Lower lobe of right lung (tissue), 2 donors: Measurements from ENCODE around the gene RHBDD3. TPM values are rescaled to one million over a fixed set of nuclear protein-coding genes. Genes with fewer than 3 reads are reported as not detected.

Experiments
- ATAC-seq, 2 donors: fragments of 200-7000 bp; cut with Tn5 transposase; one replicate each; pipeline ENCODE4 v1.9.1; 2020 to 2022; ENCODE audit warnings: mild to moderate bottlenecking in 2 of 2, moderate library complexity in 2 of 2
- DNase-seq: peaks from one replicate; pipeline ENCODE4 v3.0.0-alpha.2; 2020
- H3K27ac ChIP-seq: fragments of 200-600 bp; one replicate; pipeline ENCODE4 v1.8.0; 2022
- H3K27me3 ChIP-seq: fragments of 200-600 bp; one replicate; pipeline ENCODE4 v1.8.0; 2022; ENCODE audit warnings: low read depth
- H3K36me3 ChIP-seq: fragments of 200-600 bp; one replicate; pipeline ENCODE4 v1.8.0; 2022; ENCODE audit warnings: mild to moderate bottlenecking
- H3K4me1 ChIP-seq: fragments of 200-600 bp; one replicate; pipeline ENCODE4 v1.8.0; 2022
- H3K4me3 ChIP-seq: fragments of 200-600 bp; one replicate; pipeline ENCODE4 v1.8.0; 2022; ENCODE audit warnings: mild to moderate bottlenecking
- H3K9me3 ChIP-seq: fragments of 200-600 bp; one replicate; pipeline ENCODE4 v1.8.0; 2022
- CTCF ChIP-seq: fragments of 200-600 bp; IDR thresholded peaks from one replicate; pipeline ENCODE4 v1.8.0; 2022; ENCODE audit warnings: antibody characterized with exemption, mild to moderate bottlenecking
- intact Hi-C: fragments of 100-400 bp; cut with DNase I; formaldehyde crosslinking; loops from one replicate; pipeline ENCODE4 v1.11.0; 2022
- total RNA-seq: library from RNA; stranded (reverse); fragmentation: NEBNext Ultra II Directional; extraction: Animal tissue kit (Norgen Biotek cat#: 25700); gene quantifications from one replicate; pipeline ENCODE4 v1.2.1, GENCODE V29; 2021
- donor health status: DM: no; HTN: yes; CAD: no; lungs with severe emphysema.

The RHBDD3 gene
- total RNA-seq, 1 donor from 2014 or later = 16.4 TPM

DNA sequence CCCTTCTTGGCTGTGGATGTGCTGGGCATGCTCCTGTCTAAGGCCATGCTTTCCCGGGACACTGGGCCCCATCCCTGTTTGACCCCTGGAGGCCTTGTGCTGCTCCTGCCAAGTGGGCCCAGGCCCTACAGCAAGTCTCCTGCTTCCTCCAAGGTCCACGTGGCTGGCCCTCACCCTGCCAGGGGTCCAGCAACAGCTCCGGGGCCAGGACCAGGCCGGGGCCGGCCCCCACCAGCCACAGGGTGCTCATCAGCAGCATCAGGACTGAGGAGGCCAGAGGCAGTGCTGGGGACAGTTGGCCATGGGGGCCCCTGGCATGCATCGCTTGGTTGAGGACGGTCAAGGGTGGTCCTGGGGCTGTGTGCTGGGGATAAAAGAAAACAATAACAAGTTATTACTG is 2.5 kb downstream of the RHBDD3 start:
- TF ChIP-seq CTCF = no peak
- intact Hi-C loops = no loop called here
- H3K4me1 ChIP-seq = peaks cover 23% of the 10 kb centered on the region

DNA sequence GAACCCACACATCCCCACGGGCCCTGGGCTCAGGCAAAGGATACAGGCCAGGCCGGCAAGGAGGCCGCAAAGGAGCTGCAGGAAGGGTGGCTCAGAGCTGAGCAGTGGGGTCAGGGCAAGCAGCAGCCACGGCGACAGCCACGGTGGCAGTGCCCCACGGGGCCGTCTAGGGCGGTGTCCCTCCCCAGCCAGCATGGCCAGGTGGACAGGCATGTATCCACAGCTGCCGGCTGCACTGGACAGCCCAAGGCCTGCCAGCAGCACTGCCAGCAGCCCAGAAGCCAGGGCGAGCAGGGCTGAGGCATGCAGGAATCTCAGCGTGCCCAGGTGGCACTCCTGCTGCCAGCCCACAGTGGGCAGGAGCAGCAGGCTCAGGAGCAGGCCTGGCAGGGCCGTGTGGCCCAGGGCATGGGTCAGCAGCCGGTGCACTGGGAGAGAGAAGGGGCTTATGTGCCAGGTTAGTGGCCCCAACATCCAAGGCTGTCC is 3.9 kb downstream of the RHBDD3 start:
- Histone ChIP-seq H3K4me3 (no peak overlapping the region), H3K36me3 (peaks cover 28% of the 10 kb centered on the region), H3K27me3 (no peaks in the 10 kb centered on the region), H3K9me3 (no peaks in the 10 kb centered on the region), H3K4me1 (peaks cover 14% of the 10 kb centered on the region), H3K27ac (no peak overlapping the region)
- TF ChIP-seq CTCF = no peak
- ATAC-seq (no peak), DNase-seq (no peak)
- intact Hi-C loops = no loop called here

More for the DNA sequence above, 2.5 kb downstream of the RHBDD3 start:
- no peak overlapping the region for H3K27ac ChIP-seq
- ATAC-seq (no peak), DNase-seq (no peak)
- H3K9me3 ChIP-seq = no peaks in the 10 kb centered on the region
- H3K4me3 ChIP-seq = no peak overlapping the region
- H3K36me3 ChIP-seq = peaks cover 19% of the 10 kb centered on the region
- no peaks in the 10 kb centered on the region for H3K27me3 ChIP-seq

DNA sequence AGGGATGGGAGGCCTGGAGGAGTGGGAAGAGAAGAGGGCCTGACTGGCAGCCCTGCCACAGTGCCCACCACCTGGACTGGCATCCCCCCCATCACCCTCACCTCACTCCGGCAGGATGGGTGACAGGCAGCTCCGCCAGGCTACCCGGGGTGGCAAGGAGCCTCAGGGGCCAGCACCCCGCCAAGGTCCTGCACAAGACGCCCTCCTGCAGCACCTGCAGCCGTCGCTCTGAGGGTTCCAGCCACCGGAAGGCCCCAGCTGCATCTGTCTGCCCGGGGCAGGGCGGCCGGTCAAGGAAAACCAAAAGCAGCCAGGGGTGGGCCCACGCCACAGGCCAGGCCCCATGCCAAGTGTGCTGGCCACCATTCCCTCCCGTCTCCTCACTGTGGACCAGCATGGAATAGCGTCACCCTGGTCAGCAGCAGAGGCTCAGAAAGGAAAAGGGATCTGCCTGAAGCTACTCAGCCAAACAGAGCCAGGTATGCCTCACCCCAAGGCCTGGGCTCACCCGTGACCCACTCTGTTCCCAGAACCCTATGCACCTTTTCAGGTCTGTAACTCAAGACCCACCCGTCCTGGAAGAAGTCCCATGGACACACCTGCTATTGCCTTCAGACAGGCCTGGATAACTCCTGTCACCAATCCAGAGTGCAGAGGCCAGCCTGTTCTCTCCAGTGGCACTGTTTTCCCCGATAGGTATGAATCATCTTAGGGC is 7.0 kb downstream of the RHBDD3 start:
- ATAC-seq = no peak
- H3K27ac ChIP-seq = no peak overlapping the region
- TF ChIP-seq CTCF = no peak
- H3K4me3 ChIP-seq = no peak overlapping the region
- H3K4me1 ChIP-seq = no peaks in the 10 kb centered on the region
- H3K27me3 ChIP-seq = no peaks in the 10 kb centered on the region
- no peak for DNase-seq
- intact Hi-C loops = no loop called here
- peaks cover 28% of the 10 kb centered on the region for H3K36me3 ChIP-seq
- no peaks in the 10 kb centered on the region for H3K9me3 ChIP-seq

DNA sequence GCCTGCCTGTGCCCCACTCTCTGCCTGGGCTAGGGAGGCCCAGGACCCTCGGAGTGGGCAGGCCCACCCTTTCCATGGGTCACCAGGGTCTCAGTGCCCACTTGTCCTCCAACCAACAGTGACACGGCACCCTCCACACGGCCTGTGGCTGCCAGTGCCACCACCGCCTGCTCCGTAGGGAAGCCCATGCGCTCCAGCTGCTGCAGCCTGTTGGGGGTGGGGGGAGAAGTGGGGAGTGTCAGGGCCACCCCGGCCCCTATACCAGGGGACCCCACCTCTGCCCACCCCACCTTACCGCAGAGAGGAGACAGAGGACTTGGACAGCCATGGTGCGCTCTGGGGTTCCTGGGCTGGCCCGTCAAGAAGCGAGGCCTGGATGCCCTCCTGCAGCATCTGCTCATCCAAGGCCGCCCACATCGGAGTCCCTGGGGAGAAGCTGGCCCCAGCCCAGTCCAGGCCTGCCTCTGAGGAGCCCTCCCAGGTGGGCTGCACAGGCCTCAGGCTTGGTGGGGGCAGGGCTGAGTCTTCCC is 7.7 kb downstream of the RHBDD3 start:
- Histone ChIP-seq H3K27me3 (no peaks in the 10 kb centered on the region), H3K36me3 (peaks cover 21% of the 10 kb centered on the region), H3K27ac (no peak overlapping the region), H3K9me3 (no peaks in the 10 kb centered on the region), H3K4me3 (no peak overlapping the region), H3K4me1 (no peaks in the 10 kb centered on the region)
- DNase-seq = no peak
- intact Hi-C loops = no loop called here
- TF ChIP-seq CTCF = no peak
- no peak for ATAC-seq

DNA sequence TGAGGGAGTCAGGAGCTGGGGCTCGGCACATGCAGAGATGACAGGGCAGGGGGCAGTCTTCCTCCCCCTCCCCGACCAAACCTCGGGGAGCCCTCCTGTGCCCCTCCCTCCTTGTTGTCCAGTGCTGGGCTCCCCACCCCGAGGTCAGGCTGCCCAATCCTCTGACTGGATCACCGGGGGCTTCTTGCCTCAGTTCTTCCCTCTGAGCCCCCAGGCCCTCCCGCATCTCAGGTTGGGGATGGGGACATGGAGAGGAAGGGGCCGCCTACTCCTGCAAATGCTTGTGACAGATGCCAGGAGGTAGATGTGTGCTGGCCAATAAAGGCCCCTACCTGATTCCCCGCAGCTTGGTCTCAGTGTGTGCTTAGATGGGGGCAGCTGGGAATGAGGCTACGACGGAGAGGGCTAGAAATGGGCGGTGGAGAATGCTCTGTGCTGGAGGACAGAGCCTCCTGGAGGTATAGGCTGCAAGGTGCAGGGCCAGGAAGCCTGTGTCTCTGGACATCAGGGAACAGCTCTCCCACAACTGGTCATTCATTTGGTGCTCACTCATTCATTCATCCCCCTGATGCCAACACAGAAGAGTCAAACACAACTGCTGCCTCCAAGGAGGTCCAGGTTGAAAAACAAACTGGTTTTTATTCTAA is 8.4 kb downstream of the RHBDD3 start:
- no peak for DNase-seq
- TF ChIP-seq CTCF = no peak
- no peak for ATAC-seq
- H3K9me3 ChIP-seq = no peaks in the 10 kb centered on the region
- H3K27ac ChIP-seq = no peak overlapping the region
- H3K27me3 ChIP-seq = no peaks in the 10 kb centered on the region
- intact Hi-C loops = no loop called here
- H3K36me3 ChIP-seq = peaks cover 15% of the 10 kb centered on the region
- H3K4me3 ChIP-seq = no peak overlapping the region
- H3K4me1 ChIP-seq = no peaks in the 10 kb centered on the region
